Stimulated activated CD8-positive, alpha-beta memory T cell treated with anti-CD3 and anti-CD28 coated beads, Interleukin-2, amount 100 ng/mL, for 48 hours (primary cell): ENCODE results near the gene SEL1L3.
"Not testable (repeated sequence)": the region's sequence is repeated elsewhere in the genome, so short reads cannot be mapped to it uniquely, and the experiment has no call there.

ENCODE experiments used
- DNase-seq, 2 donors: peaks; one replicate each; pipeline ENCODE4 v3.0.0-alpha.2; 2020; ENCODE audit warnings: low read depth in 2 of 2

Gene SEL1L3

GRCh38 chr4:25862411-25863346 is at the start of gene SEL1L3:
Gene SEL1L3 (minus strand): TSS chr4:25862988. CDS start chr4:25862836, 152 bp downstream.
- DNase-seq, result peak; percentile 38 to 54

GRCh38 chr4:25911356-25911755 is 48.6 kb upstream of the SEL1L3 start:
- no peak for DNase-seq

GRCh38 chr4:25908491-25908901 is 45.7 kb upstream of the SEL1L3 start:
- DNase-seq, result no peak

DNA sequence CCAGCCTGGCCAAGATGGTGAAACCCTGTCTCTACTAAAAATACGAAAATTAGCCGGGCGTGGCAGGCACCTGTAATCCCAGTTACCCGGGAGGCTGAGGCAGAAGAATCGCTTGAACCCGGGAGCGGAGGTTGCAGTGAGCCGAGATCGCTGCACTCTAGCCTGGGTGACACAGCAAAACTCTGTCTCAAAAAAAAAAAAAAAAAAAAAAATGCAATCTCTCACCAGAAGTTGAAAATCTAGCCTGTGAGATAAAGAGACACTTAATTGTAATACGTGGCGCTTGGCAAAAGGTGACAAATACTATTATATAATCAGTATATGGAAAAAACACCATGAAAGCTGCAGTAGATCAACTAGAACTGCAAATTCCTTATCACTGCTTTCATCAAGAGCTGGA is 43.3 kb upstream of the SEL1L3 start:
- DNase-seq, result not testable (repeated sequence)

- DNase-seq, result no peak
These were observed 42.6 kb upstream of the SEL1L3 start for GRCh38 chr4:25905371-25905770.

DNA sequence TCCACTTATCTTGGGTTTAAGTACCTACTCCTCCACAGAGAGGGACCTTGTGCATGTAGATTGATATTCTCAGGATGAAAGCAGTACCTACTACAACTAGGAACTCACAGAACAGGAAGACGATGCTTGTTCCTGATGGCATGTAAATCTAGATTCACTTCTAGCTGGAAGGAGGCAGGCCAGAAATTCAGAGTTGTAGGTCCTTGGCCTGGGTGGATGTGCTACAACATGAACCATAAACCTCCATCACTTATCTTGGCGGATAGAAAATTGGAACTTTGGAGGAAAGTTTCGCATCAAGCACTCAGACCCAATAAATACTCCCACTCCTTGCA is 41.9 kb upstream of the SEL1L3 start:
- DNase-seq, result no peak

- no peak for DNase-seq
These were observed 41.3 kb upstream of the SEL1L3 start for GRCh38 chr4:25903900-25904747.

GRCh38 chr4:25901030-25901430 is 38.2 kb upstream of the SEL1L3 start:
- no peak for DNase-seq

GRCh38 chr4:25900310-25900709 is 37.5 kb upstream of the SEL1L3 start:
- DNase-seq, result no peak

DNA sequence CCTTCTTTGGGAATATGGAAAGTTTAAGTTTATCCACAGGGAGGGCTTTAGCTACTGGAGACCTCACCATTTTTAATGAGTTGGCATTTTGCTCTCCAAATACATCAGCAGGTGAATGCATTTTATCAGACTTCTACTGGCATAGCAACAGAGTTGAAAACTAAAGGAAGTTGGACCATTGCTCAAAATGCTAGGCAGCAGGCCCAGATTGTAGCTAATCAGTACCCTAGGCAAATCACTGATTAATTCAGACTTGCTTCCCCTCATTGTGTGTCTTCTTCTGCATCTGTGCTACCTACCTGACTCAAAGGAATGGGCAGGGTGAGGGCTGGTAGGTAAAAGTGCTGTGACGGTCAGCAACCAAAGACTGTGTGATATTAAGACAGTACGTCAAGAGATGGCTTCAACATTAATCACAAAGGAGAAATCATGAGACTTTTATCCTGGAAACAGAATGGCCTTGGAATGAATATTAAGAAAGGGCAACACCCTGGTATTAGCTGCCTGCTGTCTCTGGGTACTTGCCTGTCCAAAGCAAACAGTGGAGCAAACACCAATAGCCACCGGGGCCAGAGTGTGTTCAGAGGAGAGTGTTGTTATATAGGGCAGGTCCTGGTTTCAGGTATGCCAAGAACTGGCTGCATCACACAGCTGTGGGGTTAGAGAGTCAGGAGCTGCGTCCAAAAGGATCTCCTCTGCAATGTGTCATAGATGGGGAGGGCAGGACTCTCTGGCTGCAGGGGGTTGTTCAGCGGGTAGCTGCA is 34.2 kb upstream of the SEL1L3 start:
- DNase-seq, result no peak

- DNase-seq, result no peak
These were observed 30.0 kb upstream of the SEL1L3 start for GRCh38 chr4:25892796-25893195.

- no peak for DNase-seq
These were observed 28.0 kb upstream of the SEL1L3 start for GRCh38 chr4:25890571-25891485.

GRCh38 chr4:25889589-25890503 is 27.1 kb upstream of the SEL1L3 start:
- DNase-seq, result no peak

DNA sequence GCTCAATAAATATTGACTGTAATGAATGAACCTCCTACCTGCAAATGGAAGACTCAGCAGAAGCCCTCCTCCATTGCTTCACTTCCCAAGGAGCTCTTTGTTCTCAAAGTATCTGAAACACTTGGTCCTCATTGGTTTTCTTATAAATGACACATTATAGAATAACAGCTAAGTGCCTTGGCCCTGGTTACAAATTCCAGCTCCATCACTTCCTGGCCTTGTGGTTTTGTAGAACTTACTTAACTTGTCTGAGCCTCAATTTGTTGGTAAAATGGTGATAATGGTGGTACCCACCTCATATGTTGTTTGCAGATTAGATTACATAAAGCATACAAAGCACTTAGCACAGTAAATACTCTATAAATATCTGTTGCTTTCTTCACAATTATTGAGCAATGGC is 26.0 kb upstream of the SEL1L3 start:
- DNase-seq, result no peak

GRCh38 chr4:25884031-25884782 is 21.4 kb upstream of the SEL1L3 start:
- no peak for DNase-seq

DNA sequence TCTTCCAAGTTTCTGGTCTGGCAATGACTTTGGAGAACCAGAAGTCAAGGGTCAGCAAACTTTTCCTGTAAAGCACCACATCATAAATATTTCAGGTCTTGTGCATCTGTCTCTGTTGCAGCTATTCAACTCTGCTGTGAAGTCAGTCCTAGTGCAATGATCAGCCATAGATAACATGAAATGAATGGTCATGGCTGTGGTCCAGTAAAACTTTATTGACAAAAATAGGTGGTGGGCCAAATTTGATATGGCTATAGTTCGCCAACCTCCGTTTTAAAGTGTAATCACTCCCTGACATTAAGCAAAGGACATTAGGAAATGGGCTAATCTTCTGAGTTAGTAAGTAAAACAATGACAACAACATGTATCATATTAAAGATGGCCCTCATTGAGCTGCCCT is 20.8 kb upstream of the SEL1L3 start:
- DNase-seq, result no peak

GRCh38 chr4:25882226-25882625 is 19.4 kb upstream of the SEL1L3 start:
- DNase-seq, result no peak

- no peak for DNase-seq
These were observed 18.4 kb upstream of the SEL1L3 start for GRCh38 chr4:25881193-25881592.

GRCh38 chr4:25879991-25880651 is 17.3 kb upstream of the SEL1L3 start:
- DNase-seq, result no peak
